HepG2 (cell line): ENCODE results near the gene STX12. TPM values are rescaled to one million over a fixed set of nuclear protein-coding genes. Genes with fewer than 3 reads are reported as not detected.

Experiments
- ARID3A ChIP-seq: IDR thresholded peaks from 2 replicates; pipeline ENCODE4 v1.6.1; 2012; ENCODE audit warnings: low read depth, low read length, improper control_type of control experiment
- CCDC6 ChIP-seq: sonication (generic); formaldehyde crosslinking; IDR thresholded peaks from 2 replicates; pipeline ENCODE4 v1.8.1; 2022; ENCODE audit warnings: mild to moderate bottlenecking, missing genetic modification reagents, moderate library complexity
- ELF3 ChIP-seq: IDR thresholded peaks from 2 replicates; pipeline ENCODE4 v1.6.1; 2016; ENCODE audit warnings: missing genetic modification reagents, missing compliant biosample characterization
- FOXA1 ChIP-seq, 2 experiments: fragments of 450-650 bp in 1 of 2; sonication (generic) in 1 of 2; formaldehyde crosslinking in 1 of 2; IDR thresholded peaks; 2 replicates each; pipeline versions ENCODE4 v1.4.0 to v1.6.1; 2016 to 2020; ENCODE audit warnings: missing genetic modification reagents in 1 of 2
- HOXD1 ChIP-seq: sonication (generic); formaldehyde crosslinking; IDR thresholded peaks from 2 replicates; pipeline ENCODE4 v1.5.0; 2020; ENCODE audit warnings: missing genetic modification reagents
- ISL2 ChIP-seq: sonication (generic); formaldehyde crosslinking; IDR thresholded peaks from 2 replicates; pipeline ENCODE4 v1.5.0; 2020; ENCODE audit warnings: missing genetic modification reagents
- NR2C2 ChIP-seq: sonication (generic); formaldehyde crosslinking; IDR thresholded peaks from 2 replicates; pipeline ENCODE4 v1.4.0; 2020; ENCODE audit warnings: missing genetic modification reagents, mild to moderate bottlenecking, moderate library complexity, borderline replicate concordance
- PCBP2 ChIP-seq: fragments of 200-400 bp; formaldehyde crosslinking; optimal IDR thresholded peaks from 2 replicates; pipeline ENCODE3; 2018; ENCODE audit warnings: low read length, low read depth; ENCODE audit not compliant: poor library complexity, severe bottlenecking
- SNRNP70 ChIP-seq: fragments of 200-400 bp; formaldehyde crosslinking; IDR thresholded peaks from 2 replicates; pipeline ENCODE4 v1.6.1; 2017; ENCODE audit warnings: mild to moderate bottlenecking, low read depth, low read length, moderate library complexity
- ZBTB26 ChIP-seq: IDR thresholded peaks from 2 replicates; pipeline ENCODE4 v1.6.1; 2016; ENCODE audit warnings: missing compliant biosample characterization, missing genetic modification reagents, borderline replicate concordance
- ZHX1 ChIP-seq: sonication (generic); formaldehyde crosslinking; IDR thresholded peaks from 2 replicates; pipeline ENCODE4 v1.8.1; 2022; ENCODE audit warnings: low read depth, mild to moderate bottlenecking, missing genetic modification reagents
- ZNF317 ChIP-seq: sonication (generic); formaldehyde crosslinking; IDR thresholded peaks from 2 replicates; pipeline ENCODE4 v1.5.0; 2020; ENCODE audit warnings: mild to moderate bottlenecking, missing genetic modification reagents
- ZNF556 ChIP-seq: sonication (generic); formaldehyde crosslinking; IDR thresholded peaks from 2 replicates; pipeline ENCODE4 v1.4.0; 2020; ENCODE audit warnings: mild to moderate bottlenecking, missing genetic modification reagents, borderline replicate concordance
- ZNF646 ChIP-seq: sonication (generic); formaldehyde crosslinking; IDR thresholded peaks from 2 replicates; pipeline ENCODE4 v1.9.0; 2021; ENCODE audit warnings: mild to moderate bottlenecking, missing genetic modification reagents
- ZSCAN25 ChIP-seq: sonication (generic); formaldehyde crosslinking; IDR thresholded peaks from 2 replicates; pipeline ENCODE4 v1.8.0; 2022; ENCODE audit warnings: mild to moderate bottlenecking, missing genetic modification reagents
- polyA plus RNA-seq, 8 experiments: library from polyadenylated mRNA; depleted of rRNA in 3 of 8; stranded (reverse) in 7 of 8; unstranded in 1 of 8; fragments of >200 nt; fragmentation: Illumina TruSeq in 4 of 8; extraction: Trizol in 4 of 8; gene quantifications; 2 replicates each; pipeline versions ENCODE4 v1.2.1 to v1.2.3, GENCODE V29; 2011 to 2016; ENCODE audit warnings: low read depth in 4 of 8, missing spikeins in 1 of 8, mixed read lengths in 1 of 8; ENCODE audit not compliant: insufficient read depth in 1 of 8
- total RNA-seq, 5 experiments: library from RNA; depleted of rRNA; stranded (reverse); fragments of >200 nt; fragmentation: Illumina TruSeq; extraction: Trizol; gene quantifications; 2 replicates each; pipeline ENCODE4 v1.2.3, GENCODE V29; 2016; ENCODE audit warnings: low read depth in 1 of 5

Gene STX12
- total and polyA plus RNA-seq, 2 of the 13 experiments (the other 11 are each of a cell fraction or from before 2014, with no cell fraction given) = 9.0 to 19.7 TPM

GRCh38 chr1:27772932-27773825 lies at the start of gene STX12 (continued):
- TF ChIP-seq ZHX1 = no peak
- TF ChIP-seq CCDC6 = no peak
- TF ChIP-seq NR2C2 (CRISPR knock-in tag) = no peak
- TF ChIP-seq ZSCAN25 (CRISPR knock-in tag) = peak; percentile 42; the same call in 1 of the 2 replicates
- TF ChIP-seq ZNF317 (CRISPR knock-in tag) = peak; percentile 58; the same call in 1 of the 2 replicates
- no peak for TF ChIP-seq ZBTB26 (CRISPR knock-in tag)
- TF ChIP-seq ZNF646 = no peak
- TF ChIP-seq HOXD1 = no peak
- no peak for TF ChIP-seq FOXA1 (IDR thresholded peaks at IDR 0.05)
- no peak for TF ChIP-seq FOXA1 (CRISPR knock-in tag; IDR thresholded peaks at IDR 0.05)
- no peak for TF ChIP-seq ARID3A
- no peak for TF ChIP-seq SNRNP70
- TF ChIP-seq ZNF556 = no peak
- no peak for TF ChIP-seq PCBP2
- no peak; the same call in 1 of the 2 replicates for TF ChIP-seq ISL2 (CRISPR knock-in tag)
- TF ChIP-seq ELF3 = no peak; the same call in 1 of the 2 replicates
